HG03064 (cell line): ENCODE results near the gene PBX1.

ENCODE experiments used
- ATAC-seq: cut with Tn5 transposase; IDR thresholded peaks from one replicate; pipeline ENCODE4 v1.9.1; 2021; ENCODE audit warnings: low read depth; ENCODE audit not compliant: unreplicated experiment

PBX1 gene

GRCh38 chr1:164790081-164790480 is 231.1 kb downstream of the PBX1 start:
- no peak for ATAC-seq

GRCh38 chr1:164792410-164793004 is 233.5 kb downstream of the PBX1 start:
- no peak for ATAC-seq

- ATAC-seq = no peak
Observed at GRCh38 chr1:164794356-164794755, 235.4 kb downstream of the PBX1 start.

- ATAC-seq = no peak
Observed at GRCh38 chr1:164796916-164797315, 237.9 kb downstream of the PBX1 start.

- ATAC-seq = no peak
Observed at GRCh38 chr1:164801246-164801731, 242.3 kb downstream of the PBX1 start.

GRCh38 chr1:164801791-164802502 is 243.0 kb downstream of the PBX1 start:
- ATAC-seq = no peak

- ATAC-seq = no peak
Observed at GRCh38 chr1:164802529-164803282, 243.7 kb downstream of the PBX1 start.

- no peak for ATAC-seq
Observed at GRCh38 chr1:164803366-164803765, 244.4 kb downstream of the PBX1 start.

- ATAC-seq = no peak
Observed at GRCh38 chr1:164804366-164804765, 245.4 kb downstream of the PBX1 start.

GRCh38 chr1:164805399-164805798 is 246.4 kb downstream of the PBX1 start:
- no peak for ATAC-seq

- no peak for ATAC-seq
Observed at GRCh38 chr1:164806531-164806930, 247.5 kb downstream of the PBX1 start.

GRCh38 chr1:164813776-164814175 is 254.8 kb downstream of the PBX1 start:
- no peak for ATAC-seq

GRCh38 chr1:164821648-164822047 is 262.7 kb downstream of the PBX1 start:
- no peak for ATAC-seq

- no peak for ATAC-seq
Observed at GRCh38 chr1:164823486-164824279, 264.7 kb downstream of the PBX1 start.

- no peak for ATAC-seq
Observed at GRCh38 chr1:164824542-164824941, 265.6 kb downstream of the PBX1 start.

GRCh38 chr1:164830628-164831027 is 271.6 kb downstream of the PBX1 start:
- no peak for ATAC-seq

GRCh38 chr1:164834641-164835040 is 275.7 kb downstream of the PBX1 start:
- ATAC-seq = no peak

GRCh38 chr1:164836614-164837018 is 277.6 kb downstream of the PBX1 start:
- no peak for ATAC-seq

GRCh38 chr1:164838786-164839185 is 279.8 kb downstream of the PBX1 start:
- ATAC-seq = no peak

GRCh38 chr1:164840936-164841335 is 282.0 kb downstream of the PBX1 start:
- ATAC-seq = no peak
